Measurements from ENCODE around the gene CHKB.
"Not testable (repeated sequence)": the region's sequence is repeated elsewhere in the genome, so short reads cannot be mapped to it uniquely, and the experiment has no call there.

Gene CHKB

DNA sequence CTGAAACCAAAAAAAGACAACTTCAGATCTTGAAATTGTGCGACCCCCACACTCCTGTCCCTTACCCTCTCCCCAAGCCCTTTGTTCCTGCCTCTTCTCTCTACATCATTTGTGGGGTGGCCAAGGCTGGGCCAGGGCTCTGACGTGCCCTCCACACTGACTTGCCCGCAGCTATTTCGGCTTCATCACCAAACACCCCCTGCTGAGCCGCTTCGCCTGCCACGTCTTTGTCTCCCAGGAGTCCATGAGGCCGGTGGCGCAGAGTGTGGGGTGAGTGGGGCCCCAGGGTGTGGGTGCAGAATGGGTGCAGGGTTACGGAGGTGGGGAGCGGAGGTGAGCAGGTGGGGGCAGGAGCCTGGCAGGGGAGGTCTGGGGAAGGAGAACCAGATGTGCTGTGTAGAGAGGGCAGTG lies 27.4 kb upstream of the CHKB start:
- Histone ChIP-seq H3K4me2 (ENCODE audit: low read length) (no peak overlapping the region), H3K4me3 (ENCODE audit: low read length) (no peak overlapping the region), H3K9ac (ENCODE audit: low read depth, low read length) (no peak overlapping the region), H3K9me3 (replicated peaks; ENCODE audit: low read length) (no peaks in the 10 kb centered on the region), H3K4me1 (ENCODE audit: control insufficient read depth, insufficient read depth, low read length) (no peaks in the 10 kb centered on the region), H3K27me3 (ENCODE audit: control insufficient read depth, insufficient read depth, low read length) (peaks cover 62% of the 10 kb centered on the region), H3K36me3 (ENCODE audit: insufficient read depth, low read length) (no peaks in the 10 kb centered on the region)

- no peaks in the 10 kb centered on the region for H3K36me3 ChIP-seq (ENCODE audit: insufficient read depth, low read length)
These were observed 26.9 kb upstream of the CHKB start for GRCh38 chr22:50609599-50609998.

GRCh38 chr22:50608996-50609395 lies 26.3 kb upstream of the CHKB start:
- H3K4me3 ChIP-seq (ENCODE audit: low read length): no peak overlapping the region
- H3K36me3 ChIP-seq (ENCODE audit: insufficient read depth, low read length): no peaks in the 10 kb centered on the region
- peaks cover 67% of the 10 kb centered on the region for H3K27me3 ChIP-seq (ENCODE audit: control insufficient read depth, insufficient read depth, low read length)
- H3K9ac ChIP-seq (ENCODE audit: low read depth, low read length): no peak overlapping the region
- H3K9me3 ChIP-seq (replicated peaks; ENCODE audit: low read length): no peaks in the 10 kb centered on the region
- H3K4me2 ChIP-seq (ENCODE audit: low read length): no peak overlapping the region
- no peaks in the 10 kb centered on the region for H3K4me1 ChIP-seq (ENCODE audit: control insufficient read depth, insufficient read depth, low read length)

More at GRCh38 chr22:50609599-50609998, 26.9 kb upstream of the CHKB start:
- Histone ChIP-seq H3K4me3 (ENCODE audit: low read length) (no peak overlapping the region), H3K9ac (ENCODE audit: low read depth, low read length) (no peak overlapping the region), H3K9me3 (replicated peaks; ENCODE audit: low read length) (no peaks in the 10 kb centered on the region), H3K4me2 (ENCODE audit: low read length) (no peak overlapping the region), H3K4me1 (ENCODE audit: control insufficient read depth, insufficient read depth, low read length) (no peaks in the 10 kb centered on the region), H3K27me3 (ENCODE audit: control insufficient read depth, insufficient read depth, low read length) (peaks cover 66% of the 10 kb centered on the region)

DNA sequence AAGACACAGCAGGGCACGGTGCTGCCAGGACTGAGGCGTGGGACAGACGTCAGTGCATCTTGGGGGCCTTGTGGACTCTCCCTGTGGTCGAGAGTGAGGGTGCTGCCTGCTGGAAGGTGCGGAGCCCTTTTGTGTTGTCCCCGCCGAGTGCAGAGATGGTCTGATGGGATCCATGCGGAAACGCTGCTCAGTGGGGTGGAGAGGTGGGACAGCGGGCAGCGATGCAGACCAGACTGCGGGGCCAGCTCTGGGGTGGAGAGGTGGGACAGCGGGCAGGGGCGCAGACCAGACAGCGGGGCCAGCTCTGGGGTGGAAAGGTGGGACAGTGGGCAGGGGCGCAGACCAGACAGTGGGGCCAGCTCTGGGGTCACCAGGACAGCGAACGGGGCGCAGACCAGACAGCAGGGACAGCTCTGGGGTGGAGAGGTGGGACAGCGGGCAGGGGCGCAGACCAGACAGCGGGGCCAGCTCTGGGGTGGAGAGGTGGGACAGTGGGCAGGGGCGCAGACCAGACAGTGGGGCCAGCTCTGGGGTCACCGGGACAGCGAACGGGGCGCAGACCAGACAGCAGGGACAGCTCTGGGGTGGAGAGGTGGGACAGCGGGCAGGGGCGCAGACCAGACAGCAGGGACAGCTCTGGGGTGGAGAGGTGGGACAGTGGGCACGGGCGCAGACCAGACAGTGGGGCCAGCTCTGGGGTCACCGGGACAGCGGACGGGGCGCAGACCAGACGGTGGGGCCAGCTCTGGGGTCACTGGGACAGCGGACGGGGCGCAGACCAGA lies 25.6 kb upstream of the CHKB start:
- peaks cover 68% of the 10 kb centered on the region for H3K27me3 ChIP-seq (ENCODE audit: control insufficient read depth, insufficient read depth, low read length)

GRCh38 chr22:50607659-50608020 lies 25.0 kb upstream of the CHKB start:
- Histone ChIP-seq H3K4me3 (ENCODE audit: low read length) (no peak overlapping the region), H3K9me3 (replicated peaks; ENCODE audit: low read length) (no peaks in the 10 kb centered on the region), H3K27me3 (ENCODE audit: control insufficient read depth, insufficient read depth, low read length) (peaks cover 69% of the 10 kb centered on the region), H3K4me1 (ENCODE audit: control insufficient read depth, insufficient read depth, low read length) (no peaks in the 10 kb centered on the region), H3K9ac (ENCODE audit: low read depth, low read length) (no peak overlapping the region), H3K36me3 (ENCODE audit: insufficient read depth, low read length) (no peaks in the 10 kb centered on the region), H3K4me2 (ENCODE audit: low read length) (no peak overlapping the region)

More for the DNA sequence above, 25.6 kb upstream of the CHKB start:
- H3K4me3 ChIP-seq (ENCODE audit: low read length); H3K4me1 ChIP-seq (ENCODE audit: control insufficient read depth, insufficient read depth, low read length); H3K9me3 ChIP-seq (replicated peaks; ENCODE audit: low read length); H3K4me2 ChIP-seq (ENCODE audit: low read length); H3K36me3 ChIP-seq (ENCODE audit: insufficient read depth, low read length); H3K9ac ChIP-seq (ENCODE audit: low read depth, low read length): not testable (repeated sequence)

GRCh38 chr22:50606946-50607658 lies 24.5 kb upstream of the CHKB start:
- no peaks in the 10 kb centered on the region for H3K36me3 ChIP-seq (ENCODE audit: insufficient read depth, low read length)
- H3K27me3 ChIP-seq (ENCODE audit: control insufficient read depth, insufficient read depth, low read length): peaks cover 71% of the 10 kb centered on the region

DNA sequence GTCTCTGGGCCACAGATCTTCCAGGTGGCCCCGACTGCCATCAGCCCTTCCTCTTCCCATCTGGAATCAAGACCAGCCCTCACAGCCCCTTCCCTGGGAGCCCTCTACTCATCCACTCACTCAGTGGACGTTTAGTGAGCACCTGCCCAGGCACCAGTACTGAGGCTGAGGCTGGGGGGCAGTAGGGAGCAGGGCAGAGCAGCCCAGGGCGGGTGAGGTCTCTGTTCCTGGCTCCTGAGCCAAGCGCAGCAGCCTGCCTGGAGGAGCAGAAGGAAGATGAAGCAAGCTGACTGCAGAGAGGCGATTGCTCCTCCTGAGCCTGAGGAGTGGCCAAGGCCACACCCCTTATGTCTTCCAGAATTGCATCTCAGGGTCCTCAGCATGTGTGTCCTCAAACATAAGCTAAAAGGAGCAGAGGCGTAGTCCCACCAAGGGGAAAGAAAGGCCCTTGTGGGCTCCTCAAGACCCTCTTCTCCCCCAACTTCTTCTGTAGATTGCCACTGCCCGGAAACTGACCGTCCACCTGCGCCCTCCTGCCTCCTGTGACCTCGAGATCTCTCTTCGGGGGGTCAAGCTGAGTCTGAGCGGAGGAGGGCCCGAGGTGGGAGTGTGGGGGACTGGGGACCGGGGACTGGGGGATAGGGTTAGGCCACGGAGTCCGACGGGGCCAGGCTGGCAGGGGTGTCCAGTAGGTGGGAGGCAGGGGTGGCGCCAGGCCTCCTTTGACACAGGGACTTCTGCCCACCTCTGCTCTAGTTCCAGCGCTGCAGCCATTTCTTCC lies 23.7 kb upstream of the CHKB start:
- H3K4me2 ChIP-seq (ENCODE audit: low read length): no peak overlapping the region
- no peaks in the 10 kb centered on the region for H3K36me3 ChIP-seq (ENCODE audit: insufficient read depth, low read length)
- H3K9ac ChIP-seq (ENCODE audit: low read depth, low read length): no peak overlapping the region
- no peaks in the 10 kb centered on the region for H3K4me1 ChIP-seq (ENCODE audit: control insufficient read depth, insufficient read depth, low read length)
- no peaks in the 10 kb centered on the region for H3K9me3 ChIP-seq (replicated peaks; ENCODE audit: low read length)
- no peak overlapping the region for H3K4me3 ChIP-seq (ENCODE audit: low read length)
- H3K27me3 ChIP-seq (ENCODE audit: control insufficient read depth, insufficient read depth, low read length): peaks cover 77% of the 10 kb centered on the region

More at GRCh38 chr22:50606946-50607658, 24.5 kb upstream of the CHKB start:
- Histone ChIP-seq H3K4me3 (ENCODE audit: low read length) (no peak overlapping the region), H3K4me1 (ENCODE audit: control insufficient read depth, insufficient read depth, low read length) (no peaks in the 10 kb centered on the region), H3K9me3 (replicated peaks; ENCODE audit: low read length) (no peaks in the 10 kb centered on the region), H3K9ac (ENCODE audit: low read depth, low read length) (no peak overlapping the region), H3K4me2 (ENCODE audit: low read length) (no peak overlapping the region)

DNA sequence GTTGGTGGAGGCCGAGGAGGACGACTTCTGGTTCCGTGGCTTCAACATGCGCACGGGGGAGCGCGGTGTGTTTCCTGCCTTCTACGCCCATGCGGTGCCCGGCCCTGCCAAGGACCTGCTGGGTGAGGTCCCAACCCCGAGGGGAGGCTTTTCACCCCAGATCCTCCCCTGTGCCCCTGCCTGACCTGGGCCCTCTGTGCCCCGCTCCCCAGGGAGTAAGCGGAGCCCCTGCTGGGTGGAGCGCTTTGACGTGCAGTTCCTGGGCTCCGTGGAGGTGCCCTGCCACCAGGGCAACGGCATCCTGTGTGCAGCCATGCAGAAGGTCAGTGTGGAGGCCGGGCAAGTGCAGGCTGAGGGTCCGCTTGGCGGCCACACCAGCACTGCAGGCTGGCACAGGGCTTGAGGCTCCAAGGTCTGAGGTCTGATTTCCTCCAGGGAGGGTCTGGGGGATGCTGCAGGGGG lies 23.0 kb upstream of the CHKB start:
- no peak overlapping the region for H3K4me2 ChIP-seq (ENCODE audit: low read length)
- H3K4me1 ChIP-seq (ENCODE audit: control insufficient read depth, insufficient read depth, low read length): no peaks in the 10 kb centered on the region
- no peak overlapping the region for H3K9ac ChIP-seq (ENCODE audit: low read depth, low read length)
- no peaks in the 10 kb centered on the region for H3K36me3 ChIP-seq (ENCODE audit: insufficient read depth, low read length)
- no peaks in the 10 kb centered on the region for H3K9me3 ChIP-seq (replicated peaks; ENCODE audit: low read length)
- no peak overlapping the region for H3K4me3 ChIP-seq (ENCODE audit: low read length)
- H3K27me3 ChIP-seq (ENCODE audit: control insufficient read depth, insufficient read depth, low read length): peaks cover 78% of the 10 kb centered on the region

GRCh38 chr22:50605002-50605612 lies 22.5 kb upstream of the CHKB start:
- H3K4me2 ChIP-seq (ENCODE audit: low read length): no peak overlapping the region
- no peaks in the 10 kb centered on the region for H3K4me1 ChIP-seq (ENCODE audit: control insufficient read depth, insufficient read depth, low read length)
- H3K9me3 ChIP-seq (replicated peaks; ENCODE audit: low read length): no peaks in the 10 kb centered on the region
- H3K36me3 ChIP-seq (ENCODE audit: insufficient read depth, low read length): no peaks in the 10 kb centered on the region
- H3K27me3 ChIP-seq (ENCODE audit: control insufficient read depth, insufficient read depth, low read length): peaks cover 72% of the 10 kb centered on the region
- no peak overlapping the region for H3K9ac ChIP-seq (ENCODE audit: low read depth, low read length)
- H3K4me3 ChIP-seq (ENCODE audit: low read length): no peak overlapping the region

DNA sequence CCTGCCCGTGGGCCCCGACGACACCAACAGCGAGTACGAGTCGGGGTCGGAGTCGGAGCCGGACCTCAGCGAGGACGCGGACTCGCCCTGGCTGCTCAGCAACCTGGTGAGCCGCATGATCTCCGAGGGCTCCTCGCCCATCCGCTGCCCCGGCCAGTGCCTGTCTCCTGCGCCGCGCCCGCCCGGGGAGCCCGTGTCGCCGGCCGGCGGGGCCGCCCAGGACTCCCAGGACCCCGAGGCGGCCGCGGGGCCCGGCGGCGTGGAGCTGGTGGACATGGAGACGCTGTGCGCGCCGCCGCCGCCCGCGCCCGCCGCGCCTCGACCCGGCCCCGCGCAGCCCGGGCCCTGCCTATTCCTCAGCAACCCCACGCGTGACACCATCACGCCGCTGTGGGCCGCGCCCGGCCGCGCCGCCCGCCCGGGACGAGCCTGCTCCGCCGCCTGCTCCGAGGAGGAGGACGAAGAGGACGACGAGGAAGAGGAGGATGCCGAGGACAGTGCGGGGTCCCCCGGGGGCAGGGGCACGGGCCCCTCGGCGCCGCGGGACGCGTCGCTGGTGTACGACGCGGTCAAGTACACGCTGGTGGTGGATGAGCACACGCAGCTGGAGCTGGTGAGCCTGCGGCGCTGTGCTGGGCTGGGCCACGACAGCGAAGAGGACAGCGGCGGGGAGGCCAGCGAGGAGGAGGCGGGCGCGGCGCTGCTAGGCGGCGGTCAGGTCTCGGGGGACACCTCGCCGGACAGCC lies 21.8 kb upstream of the CHKB start:
- H3K9me3 ChIP-seq (replicated peaks; ENCODE audit: low read length): no peaks in the 10 kb centered on the region
- no peaks in the 10 kb centered on the region for H3K36me3 ChIP-seq (ENCODE audit: insufficient read depth, low read length)
- H3K27me3 ChIP-seq (ENCODE audit: control insufficient read depth, insufficient read depth, low read length): peaks cover 69% of the 10 kb centered on the region
- no peak overlapping the region for H3K4me3 ChIP-seq (ENCODE audit: low read length)
- H3K4me2 ChIP-seq (ENCODE audit: low read length): no peak overlapping the region
- H3K9ac ChIP-seq (ENCODE audit: low read depth, low read length): no peak overlapping the region
- no peaks in the 10 kb centered on the region for H3K4me1 ChIP-seq (ENCODE audit: control insufficient read depth, insufficient read depth, low read length)
